Measurements from ENCODE around the gene PPARD. TPM values are rescaled to one million over a fixed set of nuclear protein-coding genes. Genes with fewer than 3 reads are reported as not detected.
"Not testable (repeated sequence)": the region's sequence is repeated elsewhere in the genome, so short reads cannot be mapped to it uniquely, and the experiment has no call there.

The PPARD gene
- total RNA-seq, 1 donor from 2014 or later: 14.7 TPM

DNA sequence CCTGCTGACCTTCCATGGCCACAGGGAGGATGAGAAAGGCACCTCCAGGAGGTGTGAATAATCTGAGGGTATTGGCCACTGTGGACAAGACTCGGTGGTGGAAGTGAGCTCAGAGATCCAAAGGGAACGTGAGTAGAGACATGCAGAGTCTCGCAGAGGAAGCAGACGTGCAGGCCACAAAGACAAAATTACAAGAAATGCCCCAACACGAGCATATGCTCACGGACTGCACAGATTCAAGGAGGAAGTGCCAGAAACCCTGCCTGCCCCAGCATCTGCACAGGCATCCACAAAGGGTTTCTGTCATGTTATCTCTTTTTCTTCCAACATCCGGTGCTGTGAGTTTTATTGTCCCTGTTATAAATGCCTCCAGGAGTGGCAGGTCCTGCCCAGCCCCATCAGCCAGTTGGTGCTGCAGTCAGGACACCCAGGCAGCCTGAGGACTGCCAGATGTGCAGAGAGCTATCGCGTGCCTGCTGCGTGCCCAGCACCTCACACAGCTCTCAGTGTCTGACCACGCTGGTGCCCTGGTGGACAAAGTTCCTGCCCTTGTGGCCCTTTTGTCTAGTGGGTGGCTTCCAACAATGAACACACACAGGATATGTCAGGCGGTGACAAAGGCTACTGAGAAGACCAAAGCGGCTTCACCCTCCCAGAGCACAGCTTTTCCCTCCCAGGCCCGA is 75.8 kb downstream of the PPARD start:
- intact Hi-C loops (cut with DNase I): loop anchor here (5.0 kb wide), 1 partner anchor 56 kb away; no protein-coding TSS in a partner anchor
- ATAC-seq (no peak), DNase-seq (ENCODE audit: missing footprints) (no peak)

DNA sequence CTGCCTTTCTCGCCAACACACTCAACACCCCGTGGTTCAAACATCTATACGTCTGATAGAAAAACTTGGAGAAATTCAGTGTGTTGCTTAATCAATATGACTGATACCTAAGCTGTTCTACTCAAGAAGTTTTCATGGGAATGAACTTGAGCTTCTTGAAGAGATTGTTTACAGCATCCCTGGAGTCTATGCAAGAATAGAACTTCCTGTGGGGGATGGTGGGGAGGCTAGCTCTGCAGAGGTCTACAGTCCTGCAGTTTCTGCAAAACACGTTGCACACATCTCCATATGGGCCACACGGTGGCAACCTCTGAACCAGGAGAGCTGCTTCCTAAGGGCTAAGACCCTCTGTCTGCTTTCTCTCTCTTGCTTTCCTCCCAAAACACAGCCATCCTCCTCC is 77.1 kb downstream of the PPARD start:
- ATAC-seq (no peak), DNase-seq (ENCODE audit: missing footprints) (no peak)
- intact Hi-C loops (cut with DNase I): loop anchor here (5.0 kb wide), 1 partner anchor 57 kb away; no protein-coding TSS in a partner anchor

DNA sequence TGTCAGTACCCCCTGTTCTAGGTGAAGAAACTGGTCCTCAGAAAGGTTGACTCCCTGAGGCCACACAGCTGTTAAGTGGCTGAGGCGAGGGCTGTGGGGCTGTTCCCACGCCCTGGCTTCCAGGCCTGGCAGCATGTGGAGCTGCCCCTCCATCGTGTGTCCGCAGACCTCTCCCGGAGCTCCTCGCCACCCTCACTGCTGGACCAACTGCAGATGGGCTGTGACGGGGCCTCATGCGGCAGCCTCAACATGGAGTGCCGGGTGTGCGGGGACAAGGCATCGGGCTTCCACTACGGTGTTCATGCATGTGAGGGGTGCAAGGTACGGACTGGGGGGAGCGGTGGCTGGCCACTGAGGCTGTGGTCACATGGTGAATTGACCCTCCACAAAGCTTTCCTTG is 77.6 kb downstream of the PPARD start:
- DNase-seq (ENCODE audit: missing footprints) (no peak), ATAC-seq (no peak)
- intact Hi-C loops (cut with DNase I): loop anchor here (5.0 kb wide), 1 partner anchor 58 kb away; no protein-coding TSS in a partner anchor

DNA sequence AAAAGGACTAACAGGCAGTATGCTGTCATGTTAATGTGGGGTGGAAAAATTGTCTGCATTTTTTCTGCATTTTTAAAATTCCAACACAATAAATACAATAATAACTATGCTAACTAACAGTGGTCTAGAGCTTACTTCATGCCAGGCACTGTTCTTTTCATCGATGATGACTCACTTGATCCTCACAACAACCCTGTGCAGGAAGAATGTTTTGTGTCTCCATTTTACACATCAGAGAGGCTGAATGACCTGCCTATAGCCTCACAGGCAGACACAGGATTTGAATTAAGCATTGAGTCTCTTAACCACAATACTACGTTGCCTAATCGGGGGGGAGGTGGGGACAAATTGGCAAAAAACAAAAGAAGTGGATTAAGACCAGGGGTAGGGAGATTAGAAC is 82.9 kb downstream of the PPARD start:
- ATAC-seq: no peak
- no peak for DNase-seq (ENCODE audit: missing footprints)
- intact Hi-C loops (cut with DNase I): no loop called here

DNA sequence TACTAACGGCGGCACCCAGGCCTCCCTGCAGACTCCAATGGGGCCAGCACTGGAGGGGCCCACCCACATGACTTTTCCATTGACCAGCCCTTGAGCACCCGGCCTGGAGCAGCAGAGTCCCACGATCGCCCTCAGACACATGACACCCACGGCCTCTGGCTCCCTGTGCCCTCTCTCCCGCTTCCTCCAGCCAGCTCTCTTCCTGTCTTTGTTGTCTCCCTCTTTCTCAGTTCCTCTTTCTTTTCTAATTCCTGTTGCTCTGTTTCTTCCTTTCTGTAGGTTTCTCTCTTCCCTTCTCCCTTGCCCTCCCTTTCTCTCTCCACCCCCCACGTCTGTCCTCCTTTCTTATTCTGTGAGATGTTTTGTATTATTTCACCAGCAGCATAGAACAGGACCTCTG is 83.7 kb downstream of the PPARD start:
- intact Hi-C loops (cut with DNase I): no loop called here
- no peak for DNase-seq (ENCODE audit: missing footprints)
- peak; percentile 55 for ATAC-seq

DNA sequence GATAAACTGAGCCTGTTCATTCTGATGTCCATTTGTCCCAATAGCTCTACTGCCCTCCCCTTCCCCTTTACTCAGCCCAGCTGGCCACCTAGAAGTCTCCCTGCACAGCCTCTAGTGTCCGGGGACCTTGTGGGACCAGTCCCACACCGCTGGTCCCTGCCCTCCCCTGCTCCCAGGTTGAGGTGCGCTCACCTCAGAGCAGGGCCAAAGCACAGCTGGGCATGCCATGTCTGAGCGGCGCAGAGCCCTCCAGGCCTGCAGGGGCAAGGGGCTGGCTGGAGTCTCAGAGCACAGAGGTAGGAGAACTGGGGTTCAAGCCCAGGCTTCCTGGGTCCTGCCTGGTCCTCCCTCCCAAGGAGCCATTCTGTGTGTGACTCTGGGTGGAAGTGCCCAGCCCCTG is 85.1 kb downstream of the PPARD start:
- ATAC-seq (no peak), DNase-seq (ENCODE audit: missing footprints) (no peak)
- intact Hi-C loops (cut with DNase I): no loop called here

DNA sequence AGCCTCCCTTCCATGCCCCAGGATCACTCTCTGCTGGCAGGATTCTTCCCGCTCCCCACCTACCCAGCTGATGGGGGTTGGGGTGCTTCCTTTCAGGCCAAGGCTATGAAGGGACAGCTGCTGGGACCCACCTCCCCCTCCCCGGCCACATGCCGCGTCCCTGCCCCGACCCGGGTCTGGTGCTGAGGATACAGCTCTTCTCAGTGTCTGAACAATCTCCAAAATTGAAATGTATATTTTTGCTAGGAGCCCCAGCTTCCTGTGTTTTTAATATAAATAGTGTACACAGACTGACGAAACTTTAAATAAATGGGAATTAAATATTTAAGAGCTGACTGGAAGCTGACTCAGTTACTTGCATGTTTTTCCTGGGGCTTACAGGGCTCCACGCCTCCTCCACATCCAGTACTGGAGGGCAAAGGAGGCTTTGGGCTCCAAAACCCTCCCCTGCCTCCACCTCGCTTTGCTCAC is 85.5 kb downstream of the PPARD start:
- DNase-seq (ENCODE audit: missing footprints): no peak
- intact Hi-C loops (cut with DNase I): no loop called here
- no peak for ATAC-seq

DNA sequence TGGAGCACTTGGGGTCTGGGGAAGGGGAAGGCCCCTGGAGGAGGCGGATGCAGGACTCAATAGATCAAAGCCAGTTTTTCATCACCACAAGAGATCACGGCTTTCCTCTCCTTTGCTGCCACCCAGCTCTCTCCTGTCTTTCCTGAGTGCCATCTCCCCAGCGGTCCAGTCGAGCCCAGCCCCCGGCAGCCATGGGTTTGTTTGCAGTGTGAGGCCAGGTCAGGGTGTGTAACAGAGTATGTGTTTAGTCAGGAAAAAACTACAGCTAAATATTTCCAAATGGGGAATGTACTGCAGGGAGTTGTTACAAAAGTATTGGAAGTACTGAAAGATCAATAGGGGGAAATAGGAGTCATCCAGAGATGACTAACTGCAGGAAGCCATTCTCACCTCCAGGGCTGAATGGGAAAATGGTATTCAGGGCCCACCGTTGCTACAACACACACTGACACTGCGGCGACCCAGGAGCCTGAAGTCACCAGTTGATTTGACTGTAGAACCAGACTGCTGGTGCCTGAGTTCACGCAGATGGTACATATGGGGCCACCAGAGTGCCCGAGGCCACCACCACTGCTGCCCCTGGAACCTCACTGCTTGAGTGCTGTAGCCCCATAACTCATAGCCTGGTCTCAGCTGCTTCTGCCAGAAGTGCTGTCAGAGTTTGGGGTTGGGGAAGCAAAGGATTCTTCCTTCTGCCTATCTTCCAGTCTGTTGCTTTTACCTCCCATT is 86.2 kb downstream of the PPARD start:
- intact Hi-C loops (cut with DNase I): no loop called here
- DNase-seq (ENCODE audit: missing footprints) (no peak), ATAC-seq (no peak)

DNA sequence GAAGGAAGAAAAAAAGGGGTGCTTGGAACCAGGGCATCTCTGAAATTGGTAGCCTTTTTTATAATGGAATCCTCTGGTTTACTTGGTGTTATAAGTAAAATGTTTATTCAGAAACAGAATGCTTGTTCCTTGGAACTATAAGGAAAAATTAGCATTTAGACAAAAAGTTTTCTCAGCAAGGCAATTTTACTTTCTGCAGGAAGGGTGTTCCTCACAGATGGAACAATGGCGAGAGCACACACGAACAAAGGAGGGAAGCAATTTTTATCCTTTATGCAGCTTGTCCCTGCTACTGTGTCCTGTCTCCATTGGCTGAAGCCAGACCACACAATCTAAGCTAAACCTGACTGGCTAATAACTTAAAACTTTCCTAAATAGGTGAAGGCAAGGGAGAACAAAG is 87.1 kb downstream of the PPARD start:
- DNase-seq (ENCODE audit: missing footprints): no peak
- ATAC-seq: no peak
- intact Hi-C loops (cut with DNase I): no loop called here

DNA sequence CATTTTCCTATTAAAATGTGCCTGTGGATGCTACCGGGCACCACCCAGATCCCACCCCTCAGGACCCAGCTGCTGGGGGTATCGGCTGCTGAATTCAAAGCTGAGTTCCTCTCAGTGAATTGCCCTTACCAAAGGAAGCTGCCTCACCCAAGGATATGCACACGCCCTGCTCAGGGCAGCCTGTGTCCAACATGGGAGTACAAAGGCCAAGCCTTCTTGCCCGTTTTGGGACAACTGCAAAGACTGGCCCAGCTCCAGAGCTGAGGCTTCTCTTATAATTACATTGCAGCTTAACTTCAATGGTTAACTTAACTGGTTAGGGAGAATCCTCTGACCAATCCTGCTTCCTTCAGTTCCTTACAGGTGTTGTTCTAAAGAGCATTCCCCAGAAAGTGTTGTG is 89.9 kb downstream of the PPARD start:
- ATAC-seq: no peak
- intact Hi-C loops (cut with DNase I): no loop called here
- no peak for DNase-seq (ENCODE audit: missing footprints)

DNA sequence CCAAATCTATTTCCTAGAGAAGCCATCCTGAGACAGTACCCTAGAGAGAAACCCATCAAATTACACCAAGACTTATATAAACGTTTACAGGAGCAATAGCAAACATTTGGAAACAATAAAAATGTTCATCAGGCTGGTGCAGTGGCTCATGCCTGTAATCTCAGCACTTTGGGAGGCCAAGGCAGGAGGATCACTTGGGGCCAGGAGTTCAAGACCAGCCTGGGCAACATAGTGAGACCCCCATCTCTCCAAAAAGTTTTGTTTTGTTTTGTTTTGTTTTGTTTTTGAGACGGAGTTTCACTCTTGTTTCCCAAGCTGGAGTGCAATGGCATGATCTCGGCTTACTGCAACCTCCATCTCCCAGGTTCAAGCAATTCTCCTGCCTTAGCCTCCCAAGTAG is 90.3 kb downstream of the PPARD start:
- intact Hi-C loops (cut with DNase I); ATAC-seq; DNase-seq (ENCODE audit: missing footprints): not testable (repeated sequence)

DNA sequence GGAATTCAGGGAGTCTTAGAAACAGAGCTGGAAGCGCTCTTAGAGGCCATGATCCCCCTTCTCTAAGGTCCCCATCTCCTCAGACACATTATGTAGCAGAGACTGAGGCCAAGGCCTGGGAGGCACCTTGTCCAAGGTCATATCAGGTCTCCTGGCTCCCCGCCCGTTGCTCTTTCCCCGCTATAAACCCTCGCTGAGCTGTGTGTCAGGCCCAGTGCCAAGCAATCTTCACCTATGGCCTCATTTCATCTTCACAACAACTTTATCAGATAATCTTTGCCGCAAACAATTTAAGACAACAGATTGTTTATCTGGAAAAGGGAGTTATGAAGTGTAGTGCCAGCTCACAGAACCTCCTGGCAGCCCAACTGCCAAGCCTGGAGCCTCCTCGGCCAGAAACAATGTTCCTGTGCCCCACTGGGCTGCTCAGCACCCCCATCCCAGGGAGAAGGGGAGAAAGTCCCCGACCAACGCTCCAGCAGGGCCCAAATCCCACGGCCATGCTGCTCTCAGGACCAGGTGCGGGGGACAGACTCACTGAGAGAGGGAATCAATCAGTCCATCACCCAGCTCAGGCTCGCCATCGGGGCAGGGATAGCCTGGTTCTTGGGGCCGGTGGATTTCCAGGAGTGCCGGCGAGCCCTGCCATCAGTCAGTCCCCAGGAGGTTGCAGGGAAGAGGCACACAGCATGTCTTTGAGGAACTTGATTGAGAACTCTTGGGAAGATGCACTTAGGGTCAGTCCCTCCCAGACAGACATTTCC is 92.9 kb downstream of the PPARD start:
- intact Hi-C loops (cut with DNase I): no loop called here
- peak; percentile 70 for ATAC-seq
- no peak for DNase-seq (ENCODE audit: missing footprints)

DNA sequence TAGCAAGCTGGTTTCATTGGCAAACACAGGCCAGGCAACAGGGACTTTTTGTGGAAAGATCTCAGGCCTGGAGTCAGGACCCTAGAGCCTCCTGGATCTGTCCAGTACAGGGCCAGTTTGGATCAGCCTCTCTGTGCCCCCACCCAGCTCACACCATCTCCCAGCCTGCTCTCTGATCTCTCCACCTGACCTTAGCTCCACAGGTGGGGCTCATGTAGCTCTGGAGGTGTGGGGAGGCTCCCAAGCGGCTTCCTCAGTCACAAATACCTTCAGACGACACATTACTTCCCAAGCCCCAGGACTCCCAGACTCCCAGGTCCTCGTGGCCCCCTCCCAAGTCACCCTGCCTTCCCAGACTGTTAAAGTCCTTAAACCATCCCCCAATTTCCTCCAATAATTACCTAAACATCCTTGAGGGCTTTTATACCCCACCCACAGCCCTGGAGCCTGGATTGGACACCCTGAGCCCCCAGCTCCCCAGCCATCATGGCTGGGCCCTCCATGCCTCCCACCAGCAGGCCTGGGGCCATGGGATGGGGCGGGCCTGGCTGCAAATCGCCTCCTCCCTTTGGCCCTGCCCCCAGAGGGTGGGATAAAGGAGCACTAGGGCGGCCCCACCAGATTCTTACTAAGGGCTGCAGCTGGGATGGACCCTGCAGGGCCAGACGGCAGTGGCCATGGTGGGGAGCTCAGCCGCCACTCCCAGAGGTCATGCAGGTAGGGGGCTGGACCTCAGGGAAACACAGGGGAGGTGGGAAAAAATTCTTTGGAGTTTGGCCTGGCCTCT is 93.9 kb downstream of the PPARD start:
- DNase-seq (ENCODE audit: missing footprints) (no peak), ATAC-seq (no peak)
- intact Hi-C loops (cut with DNase I): no loop called here

DNA sequence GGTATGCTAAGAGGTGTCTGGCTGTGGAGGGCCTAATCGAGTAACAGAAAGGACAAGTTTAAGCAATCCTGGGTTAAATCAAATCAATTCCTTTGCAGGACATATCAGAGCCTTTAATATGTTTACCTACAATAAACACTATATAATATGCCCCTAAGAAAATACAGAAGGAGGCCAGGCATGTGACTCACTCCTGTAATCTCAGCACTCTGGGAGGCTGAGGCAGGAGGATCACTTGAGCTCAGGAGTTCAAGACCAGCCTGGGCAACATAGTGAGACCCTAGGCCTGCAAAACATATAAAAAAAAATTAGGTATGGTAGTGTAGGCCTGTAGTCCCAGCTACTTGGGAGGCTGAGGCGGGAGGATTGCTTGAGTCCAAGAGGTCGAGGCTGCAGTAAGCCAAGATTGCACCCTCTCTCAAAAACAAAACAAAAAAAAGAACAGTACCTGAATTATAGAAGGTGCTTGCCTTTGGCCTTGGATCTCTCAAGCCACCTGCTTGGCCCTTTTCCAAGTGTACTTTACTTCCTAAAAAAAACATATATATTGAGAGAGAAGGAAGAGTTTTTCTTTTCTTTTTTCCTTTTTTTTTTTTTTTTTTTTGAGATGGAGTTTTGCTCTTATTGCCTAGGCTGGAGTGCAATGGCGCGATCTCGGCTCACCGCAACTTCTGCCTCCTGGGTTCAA is 96.2 kb downstream of the PPARD start:
- ATAC-seq; intact Hi-C loops (cut with DNase I): not testable (repeated sequence)

DNA sequence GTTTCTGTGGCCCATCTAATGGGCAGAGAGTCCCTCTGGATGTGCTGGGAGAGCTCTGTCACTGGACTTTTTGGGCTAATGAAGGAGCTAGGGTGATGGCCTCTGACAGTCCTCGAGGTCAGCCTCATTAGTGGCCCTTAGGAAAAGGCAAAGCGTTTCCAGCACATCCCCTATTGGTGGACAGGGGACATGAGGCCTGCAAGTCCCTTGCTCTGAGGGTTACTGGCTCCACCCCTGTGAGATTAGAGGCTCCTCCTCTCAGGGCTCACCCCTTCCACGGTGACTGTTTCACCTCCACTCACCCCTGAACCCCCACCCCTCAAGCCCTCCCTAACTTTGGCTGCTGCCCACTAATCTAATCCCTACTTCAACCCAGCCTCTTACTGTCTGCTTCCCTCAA is 97.0 kb downstream of the PPARD start:
- intact Hi-C loops (cut with DNase I): no loop called here
- ATAC-seq: no peak
- no peak for DNase-seq (ENCODE audit: missing footprints)

More for the DNA sequence above, 96.2 kb downstream of the PPARD start:
- not testable (repeated sequence) for DNase-seq (ENCODE audit: missing footprints)

DNA sequence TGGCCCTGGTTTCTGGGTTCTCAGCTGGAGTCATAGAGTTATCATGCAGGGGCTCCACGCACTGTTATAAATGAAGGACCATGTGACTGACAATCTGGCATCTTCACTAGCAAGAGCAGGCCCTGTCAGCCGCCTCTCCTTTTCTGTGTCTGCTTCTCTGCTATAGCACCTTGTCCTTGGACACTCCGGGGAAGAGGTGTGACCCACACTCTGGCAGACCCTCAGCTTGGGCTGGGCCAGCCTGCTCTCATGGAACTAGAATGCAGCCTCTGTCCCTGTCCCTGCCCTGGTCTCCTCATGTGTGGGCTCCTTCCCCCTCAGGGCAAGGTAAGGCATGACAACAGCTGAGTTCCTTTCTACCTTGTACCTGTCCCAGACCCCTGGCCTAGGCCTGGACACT is 98.8 kb downstream of the PPARD start:
- intact Hi-C loops (cut with DNase I): no loop called here
- peak; percentile 56 for ATAC-seq
- DNase-seq (ENCODE audit: missing footprints): no peak

DNA sequence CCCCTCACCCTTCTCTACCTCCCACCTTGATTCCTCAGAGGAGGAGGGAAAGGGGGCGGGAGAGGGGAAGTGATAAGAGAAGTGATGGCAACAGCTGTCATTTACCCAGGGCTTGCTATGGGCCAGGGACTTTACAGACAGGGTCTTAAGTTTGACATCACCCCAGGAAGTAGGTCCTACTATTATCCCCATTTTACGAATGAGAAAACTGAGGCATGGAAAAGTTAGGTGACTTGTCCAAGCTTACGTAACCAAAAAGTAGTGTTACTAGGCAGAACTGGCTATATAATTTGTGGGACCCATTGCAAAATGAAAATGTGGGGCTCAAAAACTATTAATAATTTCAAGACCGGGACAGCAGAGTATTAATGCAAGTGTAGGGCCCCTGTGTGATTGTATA is 99.3 kb downstream of the PPARD start:
- no peak for ATAC-seq
- DNase-seq (ENCODE audit: missing footprints): no peak
- intact Hi-C loops (cut with DNase I): no loop called here

DNA sequence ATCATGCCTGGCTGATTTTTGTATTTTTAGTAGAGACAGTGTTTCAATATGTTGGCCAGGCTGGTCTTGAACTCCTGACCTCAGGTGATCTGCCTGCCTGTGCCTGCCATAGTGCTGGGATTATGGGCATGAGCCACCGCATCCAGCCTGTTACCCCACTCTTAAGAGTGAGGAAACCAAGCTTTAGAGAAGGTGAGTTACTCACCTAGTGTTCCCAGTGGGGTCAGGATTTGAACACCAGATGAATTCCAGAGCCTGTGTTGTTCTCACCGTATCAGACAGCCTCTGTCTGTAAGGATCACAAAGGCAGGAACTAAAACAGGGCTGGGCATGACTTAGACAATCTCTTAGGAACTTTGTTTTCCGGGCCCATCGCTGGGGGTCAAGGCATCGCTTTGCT is 100.3 kb downstream of the PPARD start:
- intact Hi-C loops (cut with DNase I): no loop called here
- no peak for ATAC-seq
- no peak for DNase-seq (ENCODE audit: missing footprints)

Data from Right ventricle myocardium inferior (tissue), 1 donor.